Measurements from ENCODE around the gene ZNF839.

Gene ZNF839

DNA sequence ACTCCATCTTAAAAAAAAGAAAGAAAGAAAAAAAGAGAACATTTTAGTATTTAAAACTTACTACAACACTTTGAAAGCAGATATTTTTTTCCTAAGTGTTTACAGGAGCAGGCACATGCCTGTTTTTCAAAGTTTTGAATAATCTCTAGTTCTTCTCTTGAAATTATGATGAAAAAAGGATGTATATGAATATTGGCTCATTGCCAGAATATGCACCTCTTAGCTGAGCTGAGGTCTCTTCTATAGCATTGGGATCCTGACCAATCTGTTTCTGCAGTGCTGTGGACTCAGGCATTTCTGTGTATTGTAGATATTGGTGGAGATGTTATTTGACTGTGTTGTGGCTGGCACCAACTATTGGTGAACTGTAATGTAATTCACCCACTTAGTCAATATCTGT, 58.1 kb downstream of the ZNF839 start:
- no peak overlapping the region for H3K27ac ChIP-seq
- TF ChIP-seq Cebpa-rat (IDR thresholded peaks at IDR 0.05), result no peak
- peaks cover 0 to 8% (median 0%) of the 10 kb centered on the region in 11 experiments; a peak in 1 of 22 replicates for H4K20me1 ChIP-seq
- no peaks in the 10 kb centered on the region for H3K27me3 ChIP-seq
- no peaks in the 10 kb centered on the region for H3K9me3 ChIP-seq (replicated peaks in 1 of 11)
- H3K36me3 ChIP-seq, result peaks cover 6 to 54% (median 21%) of the 10 kb centered on the region in 11 experiments; a peak in 14 of 22 replicates
- no peak overlapping the region for H3K4me2 ChIP-seq
- no peaks in the 10 kb centered on the region for H3K4me1 ChIP-seq
- no peak overlapping the region for H3K9ac ChIP-seq
- H3K4me3 ChIP-seq, result no peak overlapping the region

DNA sequence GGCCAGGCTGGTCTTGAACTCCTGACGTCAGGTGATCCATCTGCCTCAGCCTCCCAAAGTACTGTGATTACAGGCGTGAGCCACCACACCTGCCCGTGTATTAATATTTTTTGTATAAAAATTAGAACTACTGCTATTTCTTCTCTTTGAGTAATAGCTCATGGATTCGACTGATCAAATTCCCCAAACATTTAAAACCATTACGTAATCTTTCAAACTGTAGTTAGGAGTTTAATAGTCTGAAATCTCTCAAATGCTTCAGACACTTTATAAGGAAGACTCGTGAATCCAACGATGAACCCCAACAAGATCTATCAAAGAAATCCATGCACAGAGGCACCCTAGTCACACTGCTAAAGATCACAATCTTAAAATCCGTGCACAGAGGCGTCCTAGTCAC, 59.3 kb downstream of the ZNF839 start:
- no peaks in the 10 kb centered on the region for H3K27me3 ChIP-seq
- peaks cover 0 to 8% (median 0%) of the 10 kb centered on the region in 11 experiments; a peak in 1 of 22 replicates for H4K20me1 ChIP-seq
- H3K9ac ChIP-seq, result no peak overlapping the region
- no peak overlapping the region for H3K4me3 ChIP-seq
- peak in 2 of 11 experiments; percentile 16 to 57; a peak in 3 of 22 replicates for TF ChIP-seq Cebpa-rat (IDR thresholded peaks at IDR 0.05)
- H3K36me3 ChIP-seq, result peaks cover 6 to 54% (median 21%) of the 10 kb centered on the region in 11 experiments; a peak in 14 of 22 replicates
- no peak overlapping the region for H3K4me2 ChIP-seq
- H3K4me1 ChIP-seq, result no peaks in the 10 kb centered on the region
- H3K9me3 ChIP-seq (replicated peaks in 1 of 11), result no peaks in the 10 kb centered on the region
- H3K27ac ChIP-seq, result no peak overlapping the region

DNA sequence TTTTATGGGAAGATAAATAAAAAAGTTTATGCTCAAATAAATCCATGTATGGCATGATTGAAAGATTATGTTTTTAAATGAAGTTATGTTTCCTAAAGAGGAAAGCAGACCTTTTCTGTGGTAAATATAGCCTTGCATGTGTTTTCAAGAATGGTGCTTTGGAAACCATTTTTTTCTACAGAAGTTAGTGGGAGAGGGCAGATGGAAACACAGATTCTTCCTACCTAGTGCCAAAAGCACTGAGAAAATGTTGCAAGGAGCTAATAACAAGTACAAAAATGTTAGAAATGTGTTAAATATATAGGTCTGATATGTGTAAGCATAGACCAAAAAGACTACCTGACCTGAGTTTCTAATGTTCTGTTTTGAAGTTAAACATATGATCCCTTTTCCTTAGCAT, 67.5 kb downstream of the ZNF839 start:
- H3K4me3 ChIP-seq, result no peak overlapping the region
- no peak overlapping the region for H3K27ac ChIP-seq
- peaks cover 0 to 12% (median 4%) of the 10 kb centered on the region in 11 experiments; a peak in 7 of 22 replicates for H3K36me3 ChIP-seq
- no peak overlapping the region for H3K9ac ChIP-seq
- no peak overlapping the region for H3K4me2 ChIP-seq
- H3K9me3 ChIP-seq (replicated peaks in 1 of 11), result 0 out of 22 replicates have a peak, but pooled peaks cover 0 to 2% (median 0%) of the 10 kb centered on the region in 11 experiments
- no peak for TF ChIP-seq Cebpa-rat (IDR thresholded peaks at IDR 0.05)
- H4K20me1 ChIP-seq, result no peaks in the 10 kb centered on the region
- H3K27me3 ChIP-seq, result no peaks in the 10 kb centered on the region
- H3K4me1 ChIP-seq, result peaks cover 0 to 22% (median 0%) of the 10 kb centered on the region in 10 experiments; a peak in 3 of 20 replicates

DNA sequence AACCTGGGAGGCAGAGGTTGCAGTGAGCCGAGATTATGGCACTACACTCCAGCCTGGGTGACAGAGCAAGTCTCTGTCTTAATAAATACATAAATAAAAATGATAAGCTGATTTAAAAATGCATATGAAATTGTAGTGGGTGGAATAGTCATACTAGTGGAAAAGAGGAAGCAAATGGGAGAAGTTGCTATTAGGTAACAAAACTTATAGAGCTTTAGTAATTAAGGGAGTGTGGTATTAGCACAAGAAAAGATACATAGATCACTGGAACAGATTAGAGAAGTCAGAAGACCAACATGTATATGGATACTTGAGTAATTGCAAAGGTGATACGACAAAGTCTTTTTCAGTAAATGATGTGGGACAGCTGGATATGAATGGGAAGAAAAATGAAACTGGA, 69.7 kb downstream of the ZNF839 start:
- Histone ChIP-seq H3K4me3 (no peak overlapping the region), H3K36me3 (peaks cover 0 to 25% (median 5%) of the 10 kb centered on the region in 11 experiments; a peak in 8 of 22 replicates), H3K9ac (no peak overlapping the region), H4K20me1 (no peaks in the 10 kb centered on the region), H3K4me2 (peak overlapping the region in 2 of 11 experiments; percentile 12 to 44; a peak in 3 of 22 replicates), H3K9me3 (replicated peaks in 1 of 11) (0 out of 22 replicates have a peak, but pooled peaks cover 0 to 4% (median 0%) of the 10 kb centered on the region in 11 experiments), H3K27me3 (no peaks in the 10 kb centered on the region), H3K4me1 (peaks cover 0 to 22% (median 0%) of the 10 kb centered on the region in 10 experiments; a peak in 3 of 20 replicates), H3K27ac (no peak overlapping the region)
- no peak for TF ChIP-seq Cebpa-rat (IDR thresholded peaks at IDR 0.05)

DNA sequence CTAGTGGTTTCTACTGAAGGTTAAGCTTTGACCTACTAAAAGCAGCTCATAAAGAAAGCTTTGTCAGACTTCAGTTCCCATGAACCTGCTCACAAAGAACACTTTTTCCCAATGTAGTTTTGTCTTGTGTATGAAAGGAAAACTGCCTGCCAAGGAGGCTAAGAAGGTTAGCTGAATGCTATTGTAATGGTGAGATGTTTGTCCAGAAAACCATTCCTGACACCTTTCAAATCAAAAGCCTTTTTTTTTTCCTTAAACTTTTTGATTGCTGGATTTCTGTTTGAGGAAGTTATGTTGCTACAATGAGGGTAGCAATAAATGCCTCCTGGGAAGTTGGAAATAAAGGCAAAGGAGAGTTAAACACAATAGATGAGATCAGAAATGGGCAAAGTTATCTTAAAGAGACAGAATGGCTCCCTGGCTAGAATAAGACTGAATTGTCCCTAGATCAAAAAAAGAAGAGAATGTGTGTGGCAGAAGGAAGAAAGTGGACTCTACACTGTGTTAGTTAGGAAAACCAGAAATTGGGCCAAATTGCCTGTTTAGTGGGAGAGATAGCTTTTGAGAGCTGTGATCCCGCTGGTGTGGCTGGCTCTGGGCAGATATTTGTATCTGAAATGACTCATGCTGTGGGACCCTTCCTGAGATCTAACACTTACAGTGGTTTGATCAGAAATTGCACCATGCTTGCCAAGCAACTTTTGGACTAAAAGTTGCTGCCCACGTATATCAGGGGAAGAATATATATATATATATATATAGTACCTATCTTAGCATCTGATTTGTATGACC, 70.7 kb downstream of the ZNF839 start:
- peaks cover 0 to 22% (median 0%) of the 10 kb centered on the region in 10 experiments; a peak in 3 of 20 replicates for H3K4me1 ChIP-seq
- 0 out of 22 replicates have a peak, but pooled peaks cover 0 to 4% (median 0%) of the 10 kb centered on the region in 11 experiments for H3K9me3 ChIP-seq (replicated peaks in 1 of 11)
- TF ChIP-seq Cebpa-rat (IDR thresholded peaks at IDR 0.05), result no peak
- peaks cover 0 to 33% (median 5%) of the 10 kb centered on the region in 11 experiments; a peak in 9 of 22 replicates for H3K36me3 ChIP-seq
- H3K27me3 ChIP-seq, result no peaks in the 10 kb centered on the region
- no peak overlapping the region for H3K27ac ChIP-seq
- no peaks in the 10 kb centered on the region for H4K20me1 ChIP-seq
- H3K9ac ChIP-seq, result no peak overlapping the region
- no peak overlapping the region for H3K4me3 ChIP-seq
- H3K4me2 ChIP-seq, result peak overlapping the region in 1 of 11 experiments; percentile 36; a peak in 1 of 22 replicates

Data from BLaER1 treated with 17β-estradiol and CSF1 and Interleukin-3, amounts not matched to agents 10 nM and 100 nM (cell line).